Fibroblast of the aortic adventitia (primary cell): Measurements from ENCODE around the gene LILRA1. TPM values are rescaled to one million over a fixed set of nuclear protein-coding genes. Genes with fewer than 3 reads are reported as not detected.
"Not testable (repeated sequence)": the region's sequence is repeated elsewhere in the genome, so short reads cannot be mapped to it uniquely, and the experiment has no call there.

Experiments
- DNase-seq: peaks from one replicate; pipeline ENCODE4 v3.0.0-alpha.2; 2010; ENCODE audit warnings: low read depth
- H3K4me3 ChIP-seq: 2 replicates; pipeline ENCODE4 v1.5.1; 2011; ENCODE audit warnings: low read depth, mild to moderate bottlenecking, control low read depth, low read length, moderate library complexity
- CTCF ChIP-seq: IDR thresholded peaks from 2 replicates; pipeline ENCODE4 v1.5.1; 2011; ENCODE audit warnings: mild to moderate bottlenecking, low read length, control low read depth, inconsistent platforms; ENCODE audit not compliant: insufficient read depth
- total RNA-seq: library from RNA; depleted of rRNA; stranded (reverse); fragments of >200 nt; gene quantifications from 2 replicates; pipeline ENCODE4 v1.2.3, GENCODE V29; 2012; ENCODE audit warnings: low replicate concordance

LILRA1 gene
- total RNA-seq, 1 donor, result not detected

DNA sequence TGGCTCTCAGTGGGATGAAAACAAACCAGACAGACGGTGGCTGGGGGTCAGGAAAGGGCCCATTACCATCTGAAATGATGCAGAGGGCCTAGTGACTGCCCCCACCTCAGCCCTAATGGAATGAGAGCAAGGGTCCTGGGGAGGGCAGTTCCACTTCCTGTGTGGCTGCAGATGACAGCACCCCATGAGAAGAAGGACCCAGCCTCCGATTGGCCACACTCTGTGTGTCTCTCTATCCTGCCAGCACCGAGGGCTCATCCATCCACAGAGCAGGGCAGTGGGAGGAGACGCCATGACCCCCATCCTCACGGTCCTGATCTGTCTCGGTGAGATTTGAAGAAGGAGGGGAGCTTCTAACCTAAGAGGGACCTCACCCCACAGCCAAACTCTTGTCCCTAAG is 37.4 kb downstream of the LILRA1 start:
- TF ChIP-seq CTCF, result no peak
- H3K4me3 ChIP-seq, result no peak overlapping the region
- no peak for DNase-seq

DNA sequence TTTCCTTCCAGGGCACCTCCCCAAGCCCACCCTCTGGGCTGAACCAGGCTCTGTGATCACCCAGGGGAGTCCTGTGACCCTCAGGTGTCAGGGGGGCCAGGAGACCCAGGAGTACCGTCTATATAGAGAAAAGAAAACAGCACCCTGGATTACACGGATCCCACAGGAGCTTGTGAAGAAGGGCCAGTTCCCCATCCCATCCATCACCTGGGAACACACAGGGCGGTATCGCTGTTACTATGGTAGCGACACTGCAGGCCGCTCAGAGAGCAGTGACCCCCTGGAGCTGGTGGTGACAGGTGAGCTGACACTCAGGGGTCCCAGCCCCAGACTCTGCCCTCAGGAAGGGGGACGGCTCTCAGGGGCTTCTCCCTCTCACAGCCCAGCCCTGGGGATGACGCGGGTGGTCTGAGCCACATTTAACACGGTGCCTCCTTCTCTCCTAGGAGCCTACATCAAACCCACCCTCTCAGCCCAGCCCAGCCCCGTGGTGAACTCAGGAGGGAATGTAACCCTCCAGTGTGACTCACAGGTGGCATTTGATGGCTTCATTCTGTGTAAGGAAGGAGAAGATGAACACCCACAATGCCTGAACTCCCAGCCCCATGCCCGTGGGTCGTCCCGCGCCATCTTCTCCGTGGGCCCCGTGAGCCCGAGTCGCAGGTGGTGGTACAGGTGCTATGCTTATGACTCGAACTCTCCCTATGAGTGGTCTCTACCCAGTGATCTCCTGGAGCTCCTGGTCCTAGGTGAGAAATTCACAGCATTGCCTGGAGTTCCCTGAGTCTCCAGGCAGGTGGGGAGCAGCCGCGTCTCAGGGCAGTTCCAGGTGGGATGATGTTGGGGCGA is 38.3 kb downstream of the LILRA1 start:
- DNase-seq, H3K4me3 ChIP-seq: not testable (repeated sequence)

DNA sequence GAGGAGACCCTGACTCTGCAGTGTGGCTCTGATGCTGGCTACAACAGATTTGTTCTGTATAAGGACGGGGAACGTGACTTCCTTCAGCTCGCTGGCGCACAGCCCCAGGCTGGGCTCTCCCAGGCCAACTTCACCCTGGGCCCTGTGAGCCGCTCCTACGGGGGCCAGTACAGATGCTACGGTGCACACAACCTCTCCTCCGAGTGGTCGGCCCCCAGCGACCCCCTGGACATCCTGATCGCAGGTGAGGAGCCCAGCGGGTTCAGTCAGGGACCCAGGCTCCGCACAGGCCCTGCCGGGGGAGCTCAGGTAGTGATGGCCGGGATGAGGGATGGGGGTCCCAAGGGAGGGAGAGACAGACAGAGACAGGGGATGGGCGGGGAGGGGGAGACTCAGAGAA is 39.1 kb downstream of the LILRA1 start:
- H3K4me3 ChIP-seq, DNase-seq: not testable (repeated sequence)

GRCh38 chr19:54633401-54633800 is 40.0 kb downstream of the LILRA1 start:
- H3K4me3 ChIP-seq, result no peak overlapping the region
- no peak for DNase-seq
- no peak for TF ChIP-seq CTCF

- H3K4me3 ChIP-seq, DNase-seq: not testable (repeated sequence)
Observed at GRCh38 chr19:54636081-54636480, 42.6 kb downstream of the LILRA1 start.

GRCh38 chr19:54638683-54639082 is 45.3 kb downstream of the LILRA1 start:
- no peak for DNase-seq
- no peak for TF ChIP-seq CTCF
- H3K4me3 ChIP-seq, result no peak overlapping the region

- not testable (repeated sequence) for DNase-seq, H3K4me3 ChIP-seq
Observed at GRCh38 chr19:54642953-54643352, 49.5 kb downstream of the LILRA1 start.

DNA sequence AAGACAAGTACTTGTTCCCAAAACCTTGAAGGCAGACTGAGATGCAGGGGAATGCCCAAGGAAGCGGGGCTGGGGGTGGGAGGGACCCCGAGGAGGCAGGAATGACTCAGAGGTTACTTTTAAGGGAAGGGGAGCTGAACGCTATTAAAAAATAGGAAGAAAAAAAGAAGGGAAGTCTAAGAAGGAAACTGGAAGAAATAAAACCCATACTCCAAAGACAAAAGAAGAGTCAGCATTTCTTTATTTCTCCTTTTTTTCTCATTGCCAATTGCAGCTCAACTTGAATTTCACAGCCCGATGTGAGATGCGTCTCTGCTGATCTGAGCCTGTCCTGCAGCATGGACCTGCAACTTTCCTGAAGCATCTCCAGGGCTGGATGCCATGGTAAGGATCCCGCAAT is 50.2 kb downstream of the LILRA1 start:
- not testable (repeated sequence) for H3K4me3 ChIP-seq, DNase-seq

GRCh38 chr19:54644056-54644455 is 50.6 kb downstream of the LILRA1 start:
- DNase-seq, result no peak
- TF ChIP-seq CTCF, result no peak

More at GRCh38 chr19:54644056-54644455, 50.6 kb downstream of the LILRA1 start:
- no peak overlapping the region for H3K4me3 ChIP-seq
